GM18909 (cell line): ENCODE data around the gene RASL11A.
"Not testable (repeated sequence)": the region's sequence is repeated elsewhere in the genome, so short reads cannot be mapped to it uniquely, and the experiment has no call there.

Source experiments
- ATAC-seq: cut with Tn5 transposase; IDR thresholded peaks from one replicate; pipeline ENCODE4 v1.9.1; 2021; ENCODE audit warnings: mild to moderate bottlenecking; ENCODE audit not compliant: unreplicated experiment, poor library complexity

RASL11A gene

DNA sequence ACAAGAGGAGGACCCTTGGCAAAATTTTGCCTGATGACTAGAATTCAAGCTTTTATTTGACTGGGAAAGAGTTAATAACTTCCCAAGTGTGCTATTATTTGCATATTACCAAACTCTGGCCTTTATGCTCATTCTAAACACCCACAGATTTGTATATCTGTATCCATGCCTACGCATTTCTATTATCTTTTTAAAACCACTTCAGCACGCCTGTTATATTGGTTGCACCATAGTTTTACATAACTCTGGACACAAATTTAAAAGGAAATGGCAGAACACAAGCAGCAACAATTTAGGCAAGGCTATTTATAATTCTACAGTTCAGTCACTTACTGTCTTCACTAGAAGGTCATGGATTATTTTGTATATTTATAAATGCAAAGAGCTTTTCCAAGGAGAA lies 3.7 kb upstream of the RASL11A start:
- no peak for ATAC-seq

DNA sequence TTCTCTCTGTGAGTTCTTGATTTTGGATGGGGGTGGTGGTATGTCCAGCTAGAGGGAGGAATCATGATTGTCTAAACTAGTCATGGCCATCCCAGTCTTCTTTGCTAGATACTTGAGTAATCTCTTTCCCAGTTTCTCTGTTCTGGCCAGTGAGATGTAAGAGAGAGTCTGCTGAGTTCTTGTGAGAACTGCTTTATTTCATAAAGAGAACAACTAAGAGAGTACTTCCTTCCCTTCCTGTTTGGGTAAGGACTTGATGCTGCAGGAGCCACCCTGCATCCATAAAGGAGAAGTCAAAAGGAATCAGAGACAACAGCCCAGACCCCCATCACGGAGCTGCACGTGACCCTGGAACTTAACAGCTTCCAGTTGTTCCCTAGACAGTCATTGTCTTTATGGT lies 3.0 kb upstream of the RASL11A start:
- ATAC-seq, result no peak

DNA sequence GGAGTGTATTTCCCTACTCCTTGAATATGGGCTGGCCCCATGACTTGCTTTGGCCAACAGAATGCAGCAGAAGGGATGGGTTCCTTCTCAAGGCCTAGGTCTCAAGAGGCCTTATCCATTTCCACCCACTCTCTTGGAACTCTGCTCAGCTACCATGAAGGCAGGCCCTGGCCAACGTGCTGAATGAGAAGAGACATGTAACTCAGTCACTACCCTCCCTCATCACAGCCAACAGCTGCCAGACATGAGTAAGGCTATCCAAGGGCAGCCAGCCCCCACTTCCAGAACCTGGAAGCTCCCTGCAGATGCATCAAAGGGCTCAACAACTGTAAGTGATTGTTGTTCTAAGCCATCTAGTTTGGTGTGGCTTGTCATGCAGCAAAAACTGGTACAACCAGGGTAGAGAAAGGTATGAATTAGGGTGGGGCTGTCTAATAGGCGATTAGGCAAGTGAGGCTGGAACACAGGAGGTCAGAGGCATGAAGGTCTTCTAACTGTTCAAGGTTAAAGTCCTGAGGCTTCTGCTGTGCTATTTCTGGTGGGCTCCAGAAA lies 1.4 kb upstream of the RASL11A start:
- ATAC-seq, result no peak

DNA sequence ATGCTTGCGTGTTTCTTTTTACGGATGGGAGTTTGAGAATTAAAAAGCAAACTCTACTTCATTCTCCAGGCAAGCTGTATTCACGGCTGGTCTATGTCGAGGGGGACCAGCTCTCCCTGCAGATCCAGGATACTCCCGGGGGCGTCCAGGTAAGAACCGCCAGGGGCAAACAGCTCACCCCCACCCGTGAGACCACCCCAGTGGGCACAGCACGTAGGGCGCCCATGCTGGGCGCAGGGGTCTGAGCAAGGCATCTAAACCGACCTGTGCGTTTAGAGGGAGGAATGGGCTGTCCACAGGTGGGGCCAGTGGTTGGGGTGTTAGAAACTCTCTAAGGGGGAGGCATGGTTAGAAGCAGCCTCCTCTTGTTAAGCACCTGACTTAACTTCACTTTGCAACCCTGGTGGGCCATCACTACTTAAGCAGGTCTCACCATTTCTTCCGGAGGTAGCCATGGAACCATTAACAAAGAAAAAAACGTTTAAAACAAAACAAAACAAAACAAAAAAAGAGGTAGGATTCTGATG lies 1.0 kb downstream of the RASL11A start:
- ATAC-seq, result no peak

DNA sequence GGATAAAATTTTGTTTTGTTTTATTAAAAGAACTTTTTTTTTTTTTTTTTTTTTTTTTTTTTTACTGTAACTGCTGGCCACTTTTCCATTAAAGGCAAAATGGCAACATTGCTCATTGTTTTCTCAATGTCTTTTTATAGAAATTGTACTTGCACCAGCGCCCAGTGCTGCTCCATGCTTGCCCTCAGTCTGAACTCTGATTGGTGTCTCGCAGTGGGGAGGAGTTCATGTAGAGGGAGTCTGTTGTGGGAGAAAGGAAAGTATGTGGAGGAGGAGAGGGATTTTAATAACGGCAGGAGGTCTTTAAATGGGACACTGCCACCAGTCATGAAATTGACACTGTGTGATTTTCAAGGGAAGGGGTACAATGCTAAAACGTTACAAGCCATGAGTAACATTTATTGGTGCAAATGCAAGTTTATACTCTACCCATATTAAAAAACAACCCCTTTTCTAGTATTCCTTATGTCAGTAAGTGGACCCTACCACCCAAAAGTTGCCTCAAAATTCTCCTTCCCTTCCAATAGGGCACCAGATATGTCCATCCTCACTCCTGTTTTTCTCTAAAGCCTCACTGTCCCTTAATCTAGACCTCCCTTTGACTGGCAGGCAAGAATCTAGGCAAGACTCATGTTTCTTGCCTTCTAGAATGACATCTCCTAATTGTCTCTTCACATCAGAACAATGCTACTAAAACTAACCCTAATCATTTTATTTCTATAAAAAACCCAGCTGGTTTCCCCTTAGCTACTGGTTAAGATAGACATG lies 3.2 kb downstream of the RASL11A start:
- ATAC-seq, result no peak

DNA sequence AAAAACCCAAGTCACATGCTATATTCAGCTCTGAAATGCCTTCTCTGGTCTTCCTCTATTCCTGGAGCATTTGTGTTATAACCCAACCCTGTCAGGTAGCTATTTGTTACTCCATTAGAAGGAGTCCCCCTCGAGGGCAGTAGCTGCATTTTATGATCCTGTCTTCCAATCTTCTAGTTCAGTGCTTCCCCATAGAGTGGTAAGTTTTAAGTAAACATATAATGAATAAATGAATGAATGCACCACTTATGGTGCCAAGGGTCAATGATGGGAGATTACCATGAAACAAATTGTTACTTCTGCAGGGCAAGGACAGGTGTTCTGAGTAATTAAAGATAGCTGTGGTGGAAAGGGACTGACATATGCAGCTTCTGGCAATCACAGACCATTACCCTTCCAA lies 4.0 kb downstream of the RASL11A start:
- no peak for ATAC-seq

DNA sequence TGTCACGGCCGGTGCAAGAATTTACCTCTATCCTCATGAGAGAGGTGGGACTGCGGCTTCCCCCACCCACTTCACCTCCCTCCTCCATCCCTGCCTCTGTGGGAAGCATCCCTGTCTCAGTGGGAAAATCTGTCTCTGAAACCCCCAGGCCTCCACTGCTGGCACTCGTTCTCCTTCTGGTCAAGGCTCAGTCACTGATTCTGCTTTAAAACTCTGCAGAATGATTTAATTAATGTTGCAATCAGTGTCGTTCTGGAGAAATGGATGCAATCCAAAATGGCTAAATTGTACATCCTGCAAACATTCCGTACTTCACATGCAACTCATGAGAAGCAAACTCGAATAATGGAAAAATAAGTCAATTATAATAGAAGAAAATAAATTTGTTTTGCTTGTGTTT lies 5.6 kb downstream of the RASL11A start:
- ATAC-seq, result no peak

DNA sequence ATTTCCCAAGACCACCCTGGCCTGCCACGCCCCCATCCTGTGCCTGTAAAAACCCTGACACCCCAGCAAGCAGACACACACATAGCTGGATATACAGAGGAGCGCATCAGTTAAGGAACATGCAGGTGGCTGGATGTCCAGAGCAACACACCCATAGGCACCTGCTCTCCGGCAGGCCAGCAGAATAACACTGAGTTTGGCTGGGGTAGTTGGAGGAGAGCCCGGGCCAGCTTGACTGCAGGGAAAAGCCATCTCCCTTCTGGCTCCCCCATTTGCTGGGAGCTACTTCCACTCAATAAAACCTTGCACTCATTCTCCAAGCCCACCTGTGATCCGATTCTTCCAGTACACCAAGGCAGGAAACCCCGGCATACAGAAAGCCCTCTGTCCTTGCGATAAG lies 8.9 kb downstream of the RASL11A start:
- no peak for ATAC-seq

DNA sequence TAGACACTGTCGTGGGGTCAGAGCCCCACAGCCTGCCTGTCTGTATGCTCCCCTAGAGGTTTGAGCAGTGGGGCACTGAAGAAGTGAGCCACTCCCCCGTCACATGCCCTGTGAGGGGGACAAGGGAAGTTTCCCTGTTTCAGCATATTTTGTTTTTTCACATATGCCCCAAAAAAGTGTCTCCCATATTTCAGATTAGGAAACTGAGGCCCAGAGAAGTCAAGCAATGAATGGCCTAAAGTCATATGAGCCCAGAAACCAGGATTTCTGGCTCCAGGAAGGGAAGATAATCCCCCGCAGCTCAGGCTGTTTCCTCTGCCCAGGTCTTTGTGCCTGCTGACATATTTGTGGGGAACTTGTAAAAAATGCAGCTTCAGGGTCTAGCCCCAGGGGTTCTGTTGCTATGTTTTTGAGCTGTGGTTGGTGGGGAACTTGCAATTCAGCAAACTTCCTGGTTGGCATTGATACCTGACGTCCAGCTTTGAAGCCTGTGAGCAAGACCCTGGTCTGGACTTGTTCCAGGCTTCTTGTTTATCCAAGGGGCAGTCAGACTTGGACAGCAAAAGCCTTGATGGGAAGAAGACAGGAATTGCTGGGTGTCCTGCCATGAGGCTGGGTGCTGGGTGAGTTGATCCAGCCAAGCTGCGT lies 9.5 kb downstream of the RASL11A start:
- no peak for ATAC-seq

DNA sequence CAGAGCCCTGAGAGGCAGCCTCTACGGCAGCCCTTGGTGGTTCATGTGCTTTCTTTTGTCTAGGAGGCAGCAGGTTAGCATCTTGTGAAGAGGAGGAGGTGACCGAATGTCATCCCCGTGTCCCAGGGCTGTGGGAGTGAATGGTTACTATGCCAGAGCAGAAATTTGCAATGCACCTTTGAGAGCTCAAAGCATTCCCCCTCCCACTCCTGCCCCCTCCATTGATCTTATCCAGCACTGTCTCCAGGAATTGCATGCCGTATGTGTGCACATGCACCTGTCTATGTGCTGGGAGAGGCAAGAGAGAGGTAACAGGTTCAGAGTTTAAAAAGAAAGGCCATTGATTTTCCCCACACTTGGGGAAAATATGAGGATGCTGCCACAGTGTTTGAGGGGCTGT lies 10.2 kb downstream of the RASL11A start:
- no peak for ATAC-seq

DNA sequence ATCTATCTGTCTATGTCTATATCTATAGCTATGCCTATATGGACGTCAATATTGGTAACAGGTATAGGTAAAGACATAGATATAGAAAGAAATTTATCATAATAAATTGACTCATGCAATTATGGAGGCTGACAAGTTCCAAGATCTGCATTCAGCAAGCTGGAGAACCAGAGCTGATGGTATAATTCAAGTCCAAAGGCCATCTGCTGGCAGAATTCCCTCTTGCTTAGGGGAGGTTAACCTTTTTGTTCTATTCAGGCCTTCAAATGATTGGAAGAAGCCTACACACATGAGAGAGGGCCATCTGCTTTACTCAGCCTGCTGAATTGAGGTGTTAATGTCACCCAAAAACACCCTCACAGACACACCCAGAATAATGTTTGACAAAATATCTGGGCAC lies 10.8 kb downstream of the RASL11A start:
- ATAC-seq, result no peak

DNA sequence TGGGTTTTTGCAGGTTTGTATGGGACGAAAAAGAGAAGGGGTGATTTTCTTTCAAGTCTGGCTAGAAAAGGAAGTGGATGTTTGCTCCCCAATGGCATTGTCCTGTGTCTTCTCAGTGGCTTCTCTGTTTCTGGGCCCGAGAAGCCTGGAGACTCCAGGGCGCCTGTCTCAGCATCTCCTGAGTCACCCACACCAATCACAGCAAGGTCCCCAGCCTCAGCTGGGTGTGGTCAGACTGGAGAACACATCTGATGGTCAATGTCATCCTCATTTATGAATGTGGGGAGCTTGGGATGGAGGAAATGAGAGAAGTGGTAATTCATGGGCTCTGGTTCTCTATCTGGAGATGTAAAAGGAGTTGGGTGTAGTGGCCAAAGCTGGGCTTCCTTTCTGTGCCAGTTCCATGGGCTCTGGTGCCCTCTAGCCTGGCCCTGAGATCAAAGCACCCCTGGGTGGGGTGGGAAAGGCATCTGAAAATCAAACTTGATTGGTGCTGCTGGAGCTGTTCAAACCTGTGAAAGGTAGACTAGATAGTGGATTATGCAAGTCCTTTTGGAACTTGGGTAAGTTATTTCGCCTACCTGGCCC lies 13.4 kb downstream of the RASL11A start:
- ATAC-seq, result no peak

DNA sequence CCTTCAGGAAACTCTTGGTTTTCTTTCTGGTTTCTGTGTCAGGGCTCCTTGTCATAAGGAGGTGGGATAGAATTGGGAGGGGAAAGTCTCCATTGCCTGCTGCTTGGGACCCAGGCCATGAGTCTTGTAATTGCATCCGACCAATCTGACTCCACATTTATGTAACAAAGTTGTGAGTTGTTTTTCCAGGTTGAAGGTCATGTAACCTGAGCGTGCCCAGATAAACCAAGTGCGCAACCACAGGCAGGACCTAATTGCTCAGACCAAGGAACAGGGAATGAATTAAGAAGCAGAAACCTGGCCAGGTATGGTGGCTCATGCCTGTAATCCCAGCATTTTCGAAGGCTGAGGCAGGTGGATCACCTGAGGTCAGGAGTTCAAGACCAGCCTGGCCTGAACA lies 17.8 kb downstream of the RASL11A start:
- no peak for ATAC-seq

DNA sequence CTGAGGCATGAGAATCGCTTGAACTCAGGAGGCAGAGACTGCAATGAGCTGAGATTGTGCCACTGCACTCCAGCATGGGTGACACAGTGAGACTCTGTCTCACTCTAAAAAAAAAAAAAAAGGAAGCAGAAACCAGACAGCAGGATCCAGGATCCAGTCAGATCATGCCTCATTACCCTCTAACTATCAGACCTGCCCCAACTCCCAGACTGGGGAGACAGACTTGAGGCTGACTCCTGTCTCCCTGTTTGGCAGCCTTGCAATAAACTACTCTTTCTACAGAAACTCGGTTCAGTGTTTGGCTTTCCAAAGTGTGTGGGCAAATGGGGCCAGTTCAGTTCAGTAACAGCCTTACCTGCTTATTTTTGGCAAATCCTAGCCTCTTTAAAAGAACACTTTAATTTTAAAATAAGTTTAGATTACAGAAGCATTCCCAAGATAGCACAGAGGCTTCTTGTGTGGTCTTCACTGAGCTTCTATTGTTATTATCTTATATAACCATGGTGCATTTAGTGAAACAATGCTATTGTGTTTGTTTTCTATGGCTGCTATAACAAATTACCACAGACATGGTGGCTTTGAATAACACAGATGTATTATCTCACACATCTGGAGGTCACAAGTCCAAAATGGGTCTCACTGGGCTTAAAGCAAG lies 18.5 kb downstream of the RASL11A start:
- ATAC-seq, result no peak

DNA sequence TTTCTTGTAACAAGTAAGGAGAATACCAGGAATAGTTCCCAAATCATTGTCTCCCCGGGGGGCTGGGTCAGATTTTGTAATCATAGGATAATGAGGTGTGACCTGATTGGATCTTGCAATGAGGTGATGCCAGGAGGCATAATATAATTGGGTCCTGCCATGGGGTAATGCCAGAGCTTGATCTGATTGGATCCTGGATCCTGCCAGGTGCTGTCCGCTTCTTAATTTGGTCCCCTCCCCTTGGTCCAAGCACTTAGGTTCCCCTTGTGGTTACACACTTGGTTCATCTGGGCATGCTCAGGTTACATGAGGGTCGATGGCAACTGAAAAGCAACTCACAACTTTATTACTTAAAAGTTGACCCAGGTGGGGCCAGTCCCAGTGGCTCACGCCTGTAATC lies 20.1 kb downstream of the RASL11A start:
- ATAC-seq, result no peak

DNA sequence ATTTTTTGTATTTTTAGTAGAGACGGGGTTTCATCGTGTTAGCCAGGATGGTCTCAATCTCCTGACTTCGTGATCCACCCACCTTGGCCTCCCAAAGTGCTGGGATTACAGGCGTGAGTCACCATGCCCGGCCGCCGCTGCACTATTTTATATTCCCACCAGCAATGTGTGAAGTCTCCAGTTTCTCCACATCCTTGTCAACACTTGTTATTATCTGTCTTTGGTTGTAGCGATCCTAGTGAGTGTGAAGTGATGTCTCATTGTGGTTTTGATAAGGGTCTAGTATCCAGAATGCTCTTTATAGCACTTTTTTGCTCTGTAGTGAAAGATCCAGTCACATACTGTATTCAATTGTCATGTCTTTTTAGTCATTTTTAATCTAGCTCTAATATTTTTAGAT lies 21.3 kb downstream of the RASL11A start:
- not testable (repeated sequence) for ATAC-seq

DNA sequence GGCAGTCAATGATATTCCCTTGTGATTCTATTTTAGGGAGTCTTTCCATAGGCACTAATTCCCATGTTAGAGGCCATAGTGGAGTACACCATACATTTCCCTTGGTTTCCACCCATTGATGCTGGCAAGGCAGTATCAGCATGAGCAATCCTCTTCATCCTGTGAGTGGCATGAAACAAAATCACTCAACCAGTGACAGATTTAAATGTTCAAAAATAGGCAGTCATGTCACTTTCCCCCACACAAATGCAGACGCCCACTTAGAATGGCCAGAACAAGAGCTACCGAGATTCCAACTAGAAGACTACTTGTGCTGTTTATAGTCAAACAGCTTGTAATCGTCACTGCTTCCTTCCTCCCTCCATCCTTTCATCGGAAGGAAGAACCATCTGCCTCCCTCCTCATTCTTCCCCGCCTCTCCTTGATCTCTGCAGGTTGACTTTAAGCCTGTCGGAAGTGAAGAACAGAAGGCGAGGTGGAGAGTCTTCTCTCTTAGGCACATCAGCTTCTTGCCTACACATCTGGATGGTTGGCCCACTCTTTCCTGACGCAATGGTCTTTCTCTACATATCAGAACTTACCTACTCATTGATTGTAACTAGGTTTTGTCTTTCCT lies 22.6 kb downstream of the RASL11A start:
- no peak for ATAC-seq

DNA sequence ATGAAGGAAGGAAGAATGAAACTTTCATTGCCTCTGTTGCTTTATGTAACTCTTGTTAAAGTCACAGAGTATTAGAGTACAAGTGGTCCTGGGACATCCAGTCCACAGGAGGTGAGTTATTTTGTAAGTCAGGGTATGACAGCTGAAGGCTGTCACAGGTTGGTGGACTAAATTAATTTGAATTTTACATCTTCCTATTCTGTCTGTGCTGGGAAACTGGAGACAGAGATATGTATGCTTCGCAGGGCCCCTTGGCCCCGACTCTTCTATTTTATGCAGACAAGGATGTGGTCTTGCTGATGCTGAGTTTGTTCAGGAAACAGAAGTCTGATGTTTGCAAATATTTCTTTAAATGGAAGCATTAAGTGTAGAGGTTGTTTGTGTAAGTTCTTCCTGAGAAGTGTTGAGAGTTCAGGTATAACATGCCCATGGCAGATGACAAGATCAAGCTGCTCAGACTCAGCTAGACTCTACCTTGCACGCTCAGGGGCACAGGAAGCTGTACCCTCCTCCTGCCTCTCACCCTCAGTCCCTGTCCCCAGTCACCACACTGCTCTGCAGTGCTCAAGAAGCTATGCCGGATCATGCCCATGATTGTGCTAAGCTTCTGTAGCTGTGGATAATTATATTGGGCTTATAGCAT lies 23.4 kb downstream of the RASL11A start:
- ATAC-seq, result no peak

DNA sequence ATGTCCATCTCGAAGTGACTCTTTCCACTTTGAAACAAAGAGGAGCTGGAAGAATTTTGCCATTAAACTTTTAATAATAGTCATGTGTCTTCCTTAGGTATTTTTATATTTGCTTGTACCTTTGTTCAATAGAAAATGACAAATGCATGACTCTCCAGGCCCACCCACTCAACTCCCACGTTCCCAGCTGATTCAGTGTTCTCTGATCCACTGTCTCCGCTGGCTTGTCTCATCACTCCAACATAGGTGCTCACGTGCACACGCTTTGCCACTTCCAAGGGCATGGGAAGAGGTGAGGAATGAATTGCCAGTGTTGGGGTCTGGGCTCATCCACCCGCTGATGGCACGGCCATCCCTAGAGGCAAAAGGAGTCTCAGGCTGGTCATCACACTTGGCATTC lies 24.5 kb downstream of the RASL11A start:
- no peak for ATAC-seq

DNA sequence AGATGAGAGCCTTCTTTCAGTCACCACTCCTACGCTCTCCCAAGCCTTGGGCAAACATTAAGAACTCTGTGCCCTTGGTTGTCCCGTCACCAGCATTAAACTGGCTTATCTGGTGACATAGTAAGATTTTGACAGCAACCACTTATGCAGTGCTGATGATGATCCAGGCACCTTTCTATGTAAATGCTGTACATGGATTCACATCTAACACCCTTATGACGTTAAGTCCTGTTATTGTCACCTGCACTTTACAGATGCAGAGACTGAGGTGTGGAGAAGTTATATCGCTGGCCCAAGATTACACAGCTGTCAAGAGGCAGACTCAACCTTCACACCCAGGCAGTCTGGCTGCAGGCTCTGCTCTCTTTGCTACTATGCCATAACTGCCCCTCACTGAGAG lies 25.0 kb downstream of the RASL11A start:
- ATAC-seq, result no peak
